HepG2 (cell line): ENCODE measurements around the gene OTUD7B. TPM values are rescaled to one million over a fixed set of nuclear protein-coding genes. Genes with fewer than 3 reads are reported as not detected.

ENCODE experiments used
- CBX2 ChIP-seq, 2 experiments: fragments of 200-600 bp in 1 of 2; sonication (generic); formaldehyde crosslinking in 1 of 2; IDR thresholded peaks; 2 replicates each; pipeline versions ENCODE4 v1.7.0 to v1.8.1; 2018 to 2022; ENCODE audit warnings: low read depth in 2 of 2, low read length in 1 of 2, mild to moderate bottlenecking in 1 of 2, missing genetic modification reagents in 1 of 2
- KAT2B ChIP-seq: fragments of 150-350 bp; IDR thresholded peaks from 2 replicates; pipeline ENCODE4 v1.6.1; 2014; ENCODE audit warnings: low read depth, low read length, borderline replicate concordance
- KLF12 ChIP-seq: sonication (generic); formaldehyde crosslinking; IDR thresholded peaks from 2 replicates; pipeline ENCODE4 v1.4.0; 2020; ENCODE audit warnings: missing genetic modification reagents, borderline replicate concordance
- PHF5A ChIP-seq: IDR thresholded peaks from one replicate; pipeline ENCODE4 v1.6.1; 2018; ENCODE audit warnings: low read depth, missing genetic modification reagents; ENCODE audit not compliant: unreplicated experiment
- POGZ ChIP-seq: sonication (generic); formaldehyde crosslinking; IDR thresholded peaks from 2 replicates; pipeline ENCODE4 v1.4.0; 2020; ENCODE audit warnings: mild to moderate bottlenecking, missing genetic modification reagents
- RARG ChIP-seq: sonication (generic); formaldehyde crosslinking; IDR thresholded peaks from 2 replicates; pipeline ENCODE4 v1.4.0; 2020; ENCODE audit warnings: low read depth, mild to moderate bottlenecking, missing genetic modification reagents
- RBM22 ChIP-seq: fragments of 200-400 bp; formaldehyde crosslinking; optimal IDR thresholded peaks from 2 replicates; pipeline ENCODE3; 2017; ENCODE audit warnings: mild to moderate bottlenecking, low read length, moderate library complexity
- RFXAP ChIP-seq: sonication (generic); formaldehyde crosslinking; IDR thresholded peaks from 2 replicates; pipeline ENCODE4 v1.4.0; 2020; ENCODE audit warnings: missing genetic modification reagents, borderline replicate concordance
- SRSF4 ChIP-seq: fragments of 200-400 bp; formaldehyde crosslinking; IDR thresholded peaks from one replicate; pipeline ENCODE4 v1.6.1; 2018; ENCODE audit warnings: mild to moderate bottlenecking, low read depth, low read length, moderate library complexity; ENCODE audit not compliant: poor library complexity, severe bottlenecking
- TEAD2 ChIP-seq: sonication (generic); formaldehyde crosslinking; IDR thresholded peaks from 2 replicates; pipeline ENCODE4 v1.9.0; 2021; ENCODE audit warnings: missing genetic modification reagents
- TOE1 ChIP-seq: sonication (generic); formaldehyde crosslinking; IDR thresholded peaks from 2 replicates; pipeline ENCODE4 v1.4.0; 2020; ENCODE audit warnings: mild to moderate bottlenecking, missing genetic modification reagents
- TRAFD1 ChIP-seq: sonication (generic); formaldehyde crosslinking; IDR thresholded peaks from 2 replicates; pipeline ENCODE4 v1.5.1; 2020; ENCODE audit warnings: missing genetic modification reagents, mild to moderate bottlenecking, borderline replicate concordance
- ZBTB20 ChIP-seq: sonication (generic); formaldehyde crosslinking; IDR thresholded peaks from 2 replicates; pipeline ENCODE4 v1.8.1; 2023; ENCODE audit warnings: missing genetic modification reagents, low read depth, mild to moderate bottlenecking, borderline replicate concordance
- ZBTB49 ChIP-seq: sonication (generic); formaldehyde crosslinking; IDR thresholded peaks from 2 replicates; pipeline ENCODE4 v1.4.0; 2020; ENCODE audit warnings: missing genetic modification reagents, borderline replicate concordance
- ZMAT5 ChIP-seq: sonication (generic); formaldehyde crosslinking; IDR thresholded peaks from 2 replicates; pipeline ENCODE4 v1.5.0; 2020; ENCODE audit warnings: mild to moderate bottlenecking, low read depth, missing genetic modification reagents, borderline replicate concordance
- ZNF558 ChIP-seq: sonication (generic); formaldehyde crosslinking; IDR thresholded peaks from 2 replicates; pipeline ENCODE4 v1.9.0; 2022; ENCODE audit warnings: mild to moderate bottlenecking, missing genetic modification reagents, borderline replicate concordance
- ZNF724P ChIP-seq: sonication (generic); formaldehyde crosslinking; IDR thresholded peaks from 2 replicates; pipeline ENCODE4 v1.8.0; 2022; ENCODE audit warnings: missing genetic modification reagents, borderline replicate concordance
- ZNF777 ChIP-seq: sonication (generic); formaldehyde crosslinking; IDR thresholded peaks from 2 replicates; pipeline ENCODE4 v1.4.0; 2020; ENCODE audit warnings: missing genetic modification reagents
- polyA plus RNA-seq, 8 experiments: library from polyadenylated mRNA; depleted of rRNA in 3 of 8; stranded (reverse) in 7 of 8; unstranded in 1 of 8; fragments of >200 nt; fragmentation: Illumina TruSeq in 4 of 8; extraction: Trizol in 4 of 8; gene quantifications; 2 replicates each; pipeline versions ENCODE4 v1.2.1 to v1.2.3, GENCODE V29; 2011 to 2016; ENCODE audit warnings: low read depth in 4 of 8, missing spikeins in 1 of 8, mixed read lengths in 1 of 8; ENCODE audit not compliant: insufficient read depth in 1 of 8
- total RNA-seq, 5 experiments: library from RNA; depleted of rRNA; stranded (reverse); fragments of >200 nt; fragmentation: Illumina TruSeq; extraction: Trizol; gene quantifications; 2 replicates each; pipeline ENCODE4 v1.2.3, GENCODE V29; 2016; ENCODE audit warnings: low read depth in 1 of 5
- TF ChIP-seq, protein P1 (sequence below): sonication (generic); formaldehyde crosslinking; IDR thresholded peaks from 2 replicates; pipeline ENCODE4 v1.4.0; 2020; ENCODE audit warnings: missing genetic modification reagents
- TF ChIP-seq, protein P2 (sequence below): IDR thresholded peaks from 2 replicates; pipeline ENCODE4 v1.6.1; 2016; ENCODE audit warnings: mild to moderate bottlenecking

The OTUD7B gene
- total and polyA plus RNA-seq, 2 of the 13 experiments (the other 11 are each of a cell fraction or from before 2014, with no cell fraction given), result 5.1 to 11.2 TPM

DNA sequence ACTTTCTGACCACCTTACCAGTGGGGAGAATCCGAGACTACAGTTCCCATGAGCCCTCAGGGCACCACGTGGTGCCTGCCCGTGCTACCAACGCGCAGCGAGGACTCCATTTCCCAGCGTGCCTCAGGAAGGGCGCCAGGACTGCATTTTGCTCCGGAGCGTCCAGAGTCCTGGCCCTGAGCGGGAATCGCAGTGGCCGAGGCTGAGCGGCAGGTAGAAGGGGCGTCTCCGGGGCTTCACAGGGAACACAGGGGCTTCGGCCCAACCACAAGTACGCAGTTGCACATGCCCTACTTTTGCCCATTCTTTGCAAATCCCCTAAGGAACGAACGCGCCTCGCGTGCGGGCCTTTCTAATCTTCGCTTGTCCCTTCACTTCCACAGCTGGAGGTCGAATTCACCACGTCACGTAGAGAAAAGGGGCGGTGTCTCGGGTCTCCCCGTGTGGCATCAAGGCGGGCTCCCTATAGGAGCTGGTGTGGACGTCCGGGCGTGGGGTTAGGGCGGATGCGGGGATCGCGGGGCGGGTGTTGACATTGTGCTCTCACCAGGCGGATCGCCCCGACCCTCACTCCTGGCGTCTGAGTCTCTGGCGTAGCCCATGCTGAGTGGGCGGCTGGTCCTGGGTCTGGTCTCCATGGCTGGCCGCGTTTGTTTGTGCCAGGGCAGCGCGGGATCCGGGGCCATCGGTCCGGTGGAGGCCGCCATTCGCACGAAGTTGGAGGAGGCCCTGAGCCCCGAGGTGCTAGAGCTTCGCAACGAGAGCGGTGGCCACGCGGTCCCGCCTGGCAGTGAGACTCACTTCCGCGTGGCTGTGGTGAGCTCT, 110.9 kb downstream of the OTUD7B start, which contains the start of gene BOLA1 (continued):
- TF ChIP-seq, protein P1, sequence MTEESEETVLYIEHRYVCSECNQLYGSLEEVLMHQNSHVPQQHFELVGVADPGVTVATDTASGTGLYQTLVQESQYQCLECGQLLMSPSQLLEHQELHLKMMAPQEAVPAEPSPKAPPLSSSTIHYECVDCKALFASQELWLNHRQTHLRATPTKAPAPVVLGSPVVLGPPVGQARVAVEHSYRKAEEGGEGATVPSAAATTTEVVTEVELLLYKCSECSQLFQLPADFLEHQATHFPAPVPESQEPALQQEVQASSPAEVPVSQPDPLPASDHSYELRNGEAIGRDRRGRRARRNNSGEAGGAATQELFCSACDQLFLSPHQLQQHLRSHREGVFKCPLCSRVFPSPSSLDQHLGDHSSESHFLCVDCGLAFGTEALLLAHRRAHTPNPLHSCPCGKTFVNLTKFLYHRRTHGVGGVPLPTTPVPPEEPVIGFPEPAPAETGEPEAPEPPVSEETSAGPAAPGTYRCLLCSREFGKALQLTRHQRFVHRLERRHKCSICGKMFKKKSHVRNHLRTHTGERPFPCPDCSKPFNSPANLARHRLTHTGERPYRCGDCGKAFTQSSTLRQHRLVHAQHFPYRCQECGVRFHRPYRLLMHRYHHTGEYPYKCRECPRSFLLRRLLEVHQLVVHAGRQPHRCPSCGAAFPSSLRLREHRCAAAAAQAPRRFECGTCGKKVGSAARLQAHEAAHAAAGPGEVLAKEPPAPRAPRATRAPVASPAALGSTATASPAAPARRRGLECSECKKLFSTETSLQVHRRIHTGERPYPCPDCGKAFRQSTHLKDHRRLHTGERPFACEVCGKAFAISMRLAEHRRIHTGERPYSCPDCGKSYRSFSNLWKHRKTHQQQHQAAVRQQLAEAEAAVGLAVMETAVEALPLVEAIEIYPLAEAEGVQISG, result peak; percentile 92
- no peak for TF ChIP-seq ZNF777
- no peak for TF ChIP-seq RARG (CRISPR knock-in tag)
- no peak for TF ChIP-seq SRSF4
- no peak for TF ChIP-seq ZBTB20 (CRISPR knock-in tag)
- no peak for TF ChIP-seq TRAFD1 (CRISPR knock-in tag)
- no peak for TF ChIP-seq KLF12 (CRISPR knock-in tag)
- no peak for TF ChIP-seq TOE1 (CRISPR knock-in tag)
- TF ChIP-seq ZBTB49 (CRISPR knock-in tag), result no peak
- no peak for TF ChIP-seq TEAD2 (CRISPR knock-in tag)
- TF ChIP-seq PHF5A (CRISPR knock-in tag), result peak; percentile 68
- no peak for TF ChIP-seq KAT2B
- no peak for TF ChIP-seq CBX2 (IDR thresholded peaks at IDR 0.05; ENCODE audit: low read depth, low read length)
- no peak for TF ChIP-seq CBX2 (CRISPR knock-in tag; IDR thresholded peaks at IDR 0.05; ENCODE audit: low read depth)
- TF ChIP-seq ZNF558 (CRISPR knock-in tag), result no peak
- no peak for TF ChIP-seq RFXAP (CRISPR knock-in tag)
- no peak for TF ChIP-seq ZMAT5 (CRISPR knock-in tag)
- TF ChIP-seq, protein P2, sequence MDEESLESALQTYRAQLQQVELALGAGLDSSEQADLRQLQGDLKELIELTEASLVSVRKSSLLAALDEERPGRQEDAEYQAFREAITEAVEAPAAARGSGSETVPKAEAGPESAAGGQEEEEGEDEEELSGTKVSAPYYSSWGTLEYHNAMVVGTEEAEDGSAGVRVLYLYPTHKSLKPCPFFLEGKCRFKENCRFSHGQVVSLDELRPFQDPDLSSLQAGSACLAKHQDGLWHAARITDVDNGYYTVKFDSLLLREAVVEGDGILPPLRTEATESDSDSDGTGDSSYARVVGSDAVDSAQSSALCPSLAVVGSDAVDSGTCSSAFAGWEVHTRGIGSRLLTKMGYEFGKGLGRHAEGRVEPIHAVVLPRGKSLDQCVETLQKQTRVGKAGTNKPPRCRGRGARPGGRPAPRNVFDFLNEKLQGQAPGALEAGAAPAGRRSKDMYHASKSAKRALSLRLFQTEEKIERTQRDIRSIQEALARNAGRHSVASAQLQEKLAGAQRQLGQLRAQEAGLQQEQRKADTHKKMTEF (CRISPR knock-in tag), result no peak
- no peak for TF ChIP-seq ZNF724P (CRISPR knock-in tag)
- TF ChIP-seq POGZ (CRISPR knock-in tag), result peak; percentile 63; the same call in 1 of the 2 replicates
- no peak for TF ChIP-seq RBM22
